ENCODE data around the gene C6orf136.

DNA sequence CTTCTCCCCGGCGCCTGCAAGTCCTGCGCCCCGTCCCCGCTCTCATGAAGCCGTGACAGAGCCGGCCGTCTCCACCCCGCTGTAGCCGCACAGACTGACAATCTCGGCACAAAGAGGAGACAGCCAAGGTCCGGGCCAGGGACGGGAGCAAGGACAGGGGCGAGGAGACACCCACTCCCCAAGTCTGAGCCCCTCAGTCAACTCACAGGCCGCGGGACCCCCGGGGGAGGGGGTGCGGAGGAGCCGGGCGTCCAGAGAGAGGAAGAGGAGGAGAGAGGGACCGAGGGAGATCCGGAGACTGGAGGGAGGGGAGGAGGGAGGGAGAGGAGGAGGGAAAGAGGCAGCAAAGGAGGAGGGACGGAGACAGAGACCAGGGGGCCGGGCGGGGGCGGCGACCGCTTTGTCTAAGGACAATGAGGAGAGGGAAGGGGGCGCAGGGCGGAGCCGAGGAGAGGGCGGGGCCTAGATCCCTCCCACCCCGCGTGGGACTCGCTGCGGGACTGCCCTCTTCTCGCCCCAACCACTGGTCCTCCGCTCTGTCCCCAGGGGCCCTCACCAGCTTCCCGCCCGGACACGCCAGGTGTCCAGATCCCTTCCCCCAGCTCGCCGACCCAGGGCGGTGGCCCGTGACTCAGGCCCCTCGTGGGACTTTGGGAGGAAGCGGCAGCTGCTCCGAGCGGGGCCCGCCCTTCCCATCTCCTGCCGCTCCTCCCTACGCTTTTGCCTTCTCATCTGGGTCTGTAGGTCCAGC, 40.1 kb downstream of the C6orf136 start:
- TF ChIP-seq POLR2A (IDR thresholded peaks at IDR 0.05) (no peak), EP300 (IDR thresholded peaks at IDR 0.05) (peak; percentile 54), POLR2AphosphoS5 (IDR thresholded peaks at IDR 0.05) (peak; percentile 80 to 95 (median 84))
- TF ChIP-seq, protein P1, sequence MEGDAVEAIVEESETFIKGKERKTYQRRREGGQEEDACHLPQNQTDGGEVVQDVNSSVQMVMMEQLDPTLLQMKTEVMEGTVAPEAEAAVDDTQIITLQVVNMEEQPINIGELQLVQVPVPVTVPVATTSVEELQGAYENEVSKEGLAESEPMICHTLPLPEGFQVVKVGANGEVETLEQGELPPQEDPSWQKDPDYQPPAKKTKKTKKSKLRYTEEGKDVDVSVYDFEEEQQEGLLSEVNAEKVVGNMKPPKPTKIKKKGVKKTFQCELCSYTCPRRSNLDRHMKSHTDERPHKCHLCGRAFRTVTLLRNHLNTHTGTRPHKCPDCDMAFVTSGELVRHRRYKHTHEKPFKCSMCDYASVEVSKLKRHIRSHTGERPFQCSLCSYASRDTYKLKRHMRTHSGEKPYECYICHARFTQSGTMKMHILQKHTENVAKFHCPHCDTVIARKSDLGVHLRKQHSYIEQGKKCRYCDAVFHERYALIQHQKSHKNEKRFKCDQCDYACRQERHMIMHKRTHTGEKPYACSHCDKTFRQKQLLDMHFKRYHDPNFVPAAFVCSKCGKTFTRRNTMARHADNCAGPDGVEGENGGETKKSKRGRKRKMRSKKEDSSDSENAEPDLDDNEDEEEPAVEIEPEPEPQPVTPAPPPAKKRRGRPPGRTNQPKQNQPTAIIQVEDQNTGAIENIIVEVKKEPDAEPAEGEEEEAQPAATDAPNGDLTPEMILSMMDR (IDR thresholded peaks at IDR 0.05), result no peak

Measured in stomach (tissue), 4 donors.